Thyroid gland (tissue), 4 donors: ENCODE results near the gene COX7A1.

Source experiments
- POLR2A ChIP-seq, 2 donors: fragments of 450-650 bp; IDR thresholded peaks; one replicate each; pipeline ENCODE4 v1.6.1; 2017; ENCODE audit warnings: antibody characterized with exemption in 2 of 2, mild to moderate bottlenecking in 2 of 2, moderate library complexity in 1 of 2
- TF ChIP-seq, protein P1 (sequence below), 6 experiments: fragments of 200-600 bp in 3 of 6; fragments of 450-650 bp in 3 of 6; sonication (generic) in 3 of 6; IDR thresholded peaks; one replicate each; pipeline ENCODE4 v1.5.1; 2016 to 2019; ENCODE audit warnings: antibody characterized with exemption in 6 of 6, mild to moderate bottlenecking in 2 of 6, inconsistent platforms in 1 of 6, moderate library complexity in 1 of 6

DNA sequence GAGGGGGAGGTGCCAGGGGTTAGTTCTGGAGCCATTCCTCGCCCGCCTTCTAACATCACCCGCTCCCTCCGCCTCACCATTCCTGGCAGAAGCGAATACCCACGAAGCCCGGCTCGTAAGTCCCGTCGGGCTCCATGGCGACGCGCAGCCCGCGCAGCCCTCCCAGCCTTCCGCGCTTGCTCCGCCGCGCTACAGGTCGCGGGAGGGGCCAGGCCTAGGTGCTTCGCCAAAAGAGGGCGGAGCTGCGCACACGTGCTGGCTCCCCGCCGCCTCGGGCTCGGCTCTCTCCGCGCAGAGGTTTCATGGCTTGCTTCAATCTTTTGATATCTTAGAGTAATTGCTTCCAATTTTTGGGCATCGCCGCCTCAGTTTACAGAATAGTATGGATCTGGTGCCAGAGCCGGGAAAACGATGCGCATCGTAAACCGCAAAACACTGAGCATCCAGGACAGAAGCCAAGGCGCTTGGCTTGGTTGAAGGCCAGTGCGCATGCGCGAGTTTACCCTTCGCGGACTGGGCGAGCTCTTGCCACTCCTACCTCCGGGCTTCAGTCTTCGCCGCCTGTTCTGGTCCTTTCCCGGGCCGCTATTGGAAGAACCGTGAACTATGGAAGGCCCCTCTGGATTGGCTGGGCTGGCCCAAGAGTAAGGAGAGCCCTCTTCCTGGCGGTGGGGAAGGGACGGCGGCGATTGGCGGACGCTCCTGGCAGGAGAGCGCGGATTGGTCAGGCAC, 37.4 kb downstream of the COX7A1 start, which contains the start of gene POLR2I:
- TF ChIP-seq, protein P1, sequence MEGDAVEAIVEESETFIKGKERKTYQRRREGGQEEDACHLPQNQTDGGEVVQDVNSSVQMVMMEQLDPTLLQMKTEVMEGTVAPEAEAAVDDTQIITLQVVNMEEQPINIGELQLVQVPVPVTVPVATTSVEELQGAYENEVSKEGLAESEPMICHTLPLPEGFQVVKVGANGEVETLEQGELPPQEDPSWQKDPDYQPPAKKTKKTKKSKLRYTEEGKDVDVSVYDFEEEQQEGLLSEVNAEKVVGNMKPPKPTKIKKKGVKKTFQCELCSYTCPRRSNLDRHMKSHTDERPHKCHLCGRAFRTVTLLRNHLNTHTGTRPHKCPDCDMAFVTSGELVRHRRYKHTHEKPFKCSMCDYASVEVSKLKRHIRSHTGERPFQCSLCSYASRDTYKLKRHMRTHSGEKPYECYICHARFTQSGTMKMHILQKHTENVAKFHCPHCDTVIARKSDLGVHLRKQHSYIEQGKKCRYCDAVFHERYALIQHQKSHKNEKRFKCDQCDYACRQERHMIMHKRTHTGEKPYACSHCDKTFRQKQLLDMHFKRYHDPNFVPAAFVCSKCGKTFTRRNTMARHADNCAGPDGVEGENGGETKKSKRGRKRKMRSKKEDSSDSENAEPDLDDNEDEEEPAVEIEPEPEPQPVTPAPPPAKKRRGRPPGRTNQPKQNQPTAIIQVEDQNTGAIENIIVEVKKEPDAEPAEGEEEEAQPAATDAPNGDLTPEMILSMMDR (IDR thresholded peaks at IDR 0.05): no peak
- TF ChIP-seq POLR2A (IDR thresholded peaks at IDR 0.05): peak in 1 of 2 donors; percentile 71
